Measurements from ENCODE around the gene CHSY3. TPM values are rescaled to one million over a fixed set of nuclear protein-coding genes. Genes with fewer than 3 reads are reported as not detected.
A peak's percentile ranks its signal among the peaks of the same experiment; 100 is the strongest.

The CHSY3 gene
- total and polyA plus RNA-seq, 2 experiments from 2014 or later: 0.44 to 3.0 TPM

GRCh38 chr5:130189961-130190360 is 285.7 kb downstream of the CHSY3 start (continued):
- TF ChIP-seq CREB1 (CRISPR knock-in tag; IDR thresholded peaks at IDR 0.05; ENCODE audit: low read depth) (no peak), ZNF462 (CRISPR knock-in tag; IDR thresholded peaks at IDR 0.05) (no peak), EZH2 (IDR thresholded peaks at IDR 0.05; ENCODE audit: low read depth, unreplicated experiment) (no peak), STAT1 (IDR thresholded peaks at IDR 0.05; ENCODE audit: unreplicated experiment) (no peak)

- Mint-ChIP-seq H3K4me3 (no peak overlapping the region), H3K9me3 (peaks cover 11% of the 10 kb centered on the region; the same call in 2 of the 3 replicates), H3K36me3 (ENCODE audit: low read depth) (no peaks in the 10 kb centered on the region), H3K27ac (no peak overlapping the region), H3K27me3 (ENCODE audit: insufficient read depth, low read depth, poor library complexity) (peaks cover 3% of the 10 kb centered on the region), H3K4me1 (no peaks in the 10 kb centered on the region)
- Histone ChIP-seq H3K4me2 (no peak overlapping the region), H3K4me3 (no peak overlapping the region), H3F3A (replicated peaks; ENCODE audit: low read depth) (no peaks in the 10 kb centered on the region), H2AFZ (no peak overlapping the region), H3K36me3 (ENCODE audit: insufficient read depth) (no peaks in the 10 kb centered on the region), H3K9me2 (ENCODE audit: insufficient read depth) (peaks cover 5% of the 10 kb centered on the region; the same call in 1 of the 2 replicates), H3K27ac (ENCODE audit: low read depth) (no peak overlapping the region), H4K20me1 (replicated peaks; ENCODE audit: insufficient read depth) (no peaks in the 10 kb centered on the region), H3K79me2 (replicated peaks; ENCODE audit: insufficient read depth) (no peaks in the 10 kb centered on the region), H3K4me1 (ENCODE audit: insufficient read depth) (no peaks in the 10 kb centered on the region), H3K27me3 (ENCODE audit: insufficient read depth) (no peaks in the 10 kb centered on the region)
- peak; percentile 70 for DNase-seq (ENCODE audit: low spot score)
- ATAC-seq: peak; percentile 82
- TF ChIP-seq NANOG (IDR thresholded peaks at IDR 0.05; ENCODE audit: borderline replicate concordance): no peak
- no peak for TF ChIP-seq ZNF331 (CRISPR knock-in tag; IDR thresholded peaks at IDR 0.05; ENCODE audit: low read depth)
- TF ChIP-seq CTCF (conservative IDR thresholded peaks at IDR 0.05; ENCODE audit: low read depth in 2 of 2): peak; percentile 41 to 70; a peak in 3 of 4 replicates
- TF ChIP-seq POLR2AphosphoS5 (IDR thresholded peaks at IDR 0.05; ENCODE audit: low read depth): no peak
- no peak for TF ChIP-seq CREB1 (CRISPR knock-in tag; IDR thresholded peaks at IDR 0.05; ENCODE audit: low read depth)
- 0 out of 2 replicates have a peak, but pooled peaks have one; percentile 21 for TF ChIP-seq ZNF462 (CRISPR knock-in tag; IDR thresholded peaks at IDR 0.05)
Observed at GRCh38 chr5:130198927-130199326, 294.7 kb downstream of the CHSY3 start.

Data from GM23338 (cell line).